Fibroblast of peridontal ligament (primary cell): ENCODE measurements around the gene TBC1D14.
"Not testable (repeated sequence)": the region's sequence is repeated elsewhere in the genome, so short reads cannot be mapped to it uniquely, and the experiment has no call there.

Experiments used
- DNase-seq: peaks from one replicate; pipeline ENCODE4 v3.0.0-alpha.2; 2010; ENCODE audit errors: extremely low read depth

TBC1D14 gene

GRCh38 chr4:6890971-6891370 is 18.7 kb upstream of the TBC1D14 start:
- not testable (repeated sequence) for DNase-seq

- peak; percentile 12 for DNase-seq
These were observed 18.0 kb upstream of the TBC1D14 start for GRCh38 chr4:6891436-6892170.

GRCh38 chr4:6892190-6892908 is 17.3 kb upstream of the TBC1D14 start:
- peak; percentile 56 for DNase-seq

DNA sequence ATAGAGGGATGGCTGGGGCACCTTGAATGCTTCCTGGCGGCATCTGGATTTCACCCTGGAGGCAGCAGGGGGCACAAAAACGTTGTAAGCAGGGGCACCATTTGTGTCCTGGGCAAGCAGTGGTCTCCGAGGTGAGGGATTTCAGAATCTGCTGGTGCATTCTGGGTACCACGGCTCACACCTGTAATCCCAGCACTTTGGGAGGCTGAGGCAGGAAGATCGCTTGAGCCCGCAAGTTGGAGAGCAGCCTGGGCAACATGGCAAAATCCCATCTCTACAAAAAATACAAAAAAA is 16.8 kb upstream of the TBC1D14 start:
- DNase-seq, result no peak

- peak; percentile 75 for DNase-seq
These were observed 16.1 kb upstream of the TBC1D14 start for GRCh38 chr4:6893449-6894085.

GRCh38 chr4:6894086-6894478 is 15.5 kb upstream of the TBC1D14 start:
- no peak for DNase-seq

- no peak for DNase-seq
These were observed 14.8 kb upstream of the TBC1D14 start for GRCh38 chr4:6894528-6895498.

DNA sequence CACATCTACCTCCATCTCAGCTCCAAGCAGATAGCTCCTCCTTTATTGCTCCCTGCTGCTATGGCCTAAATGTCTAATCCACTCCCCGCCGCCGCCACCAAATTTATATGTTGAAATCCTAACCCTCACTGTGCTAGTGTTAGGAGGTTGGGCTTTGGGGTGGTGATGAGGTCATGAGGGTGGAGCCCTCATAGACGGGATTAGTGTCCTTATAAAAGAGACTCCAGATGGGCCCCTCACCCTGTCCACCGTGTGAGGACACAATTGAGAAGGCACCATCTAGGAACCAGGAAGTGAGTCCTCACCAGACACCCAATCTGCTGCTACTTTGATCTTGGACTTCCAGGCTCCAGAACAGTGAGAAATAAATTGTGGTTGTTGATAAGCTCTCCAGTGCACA is 13.6 kb upstream of the TBC1D14 start:
- DNase-seq, result no peak

DNA sequence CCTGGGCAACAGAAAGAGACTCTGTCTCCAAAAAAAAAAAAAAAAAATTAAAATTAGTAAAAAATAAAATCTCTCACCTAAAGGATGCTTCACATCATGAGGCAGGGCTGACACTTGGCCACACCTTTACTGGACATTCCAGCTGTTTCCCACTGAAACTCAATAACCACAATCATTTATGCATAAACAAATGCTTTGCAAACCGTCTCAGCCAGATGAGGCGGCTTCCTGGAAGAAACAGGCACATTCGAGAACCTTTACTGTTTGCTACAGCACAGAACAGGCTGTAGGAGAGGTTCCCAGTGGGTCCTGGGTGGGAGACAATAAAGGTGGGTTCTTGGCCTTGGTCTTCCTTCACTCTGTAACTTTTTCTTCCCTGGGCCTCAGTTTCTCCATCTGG is 10.9 kb upstream of the TBC1D14 start:
- no peak for DNase-seq

GRCh38 chr4:6900181-6900812 is 9.3 kb upstream of the TBC1D14 start:
- no peak for DNase-seq

DNA sequence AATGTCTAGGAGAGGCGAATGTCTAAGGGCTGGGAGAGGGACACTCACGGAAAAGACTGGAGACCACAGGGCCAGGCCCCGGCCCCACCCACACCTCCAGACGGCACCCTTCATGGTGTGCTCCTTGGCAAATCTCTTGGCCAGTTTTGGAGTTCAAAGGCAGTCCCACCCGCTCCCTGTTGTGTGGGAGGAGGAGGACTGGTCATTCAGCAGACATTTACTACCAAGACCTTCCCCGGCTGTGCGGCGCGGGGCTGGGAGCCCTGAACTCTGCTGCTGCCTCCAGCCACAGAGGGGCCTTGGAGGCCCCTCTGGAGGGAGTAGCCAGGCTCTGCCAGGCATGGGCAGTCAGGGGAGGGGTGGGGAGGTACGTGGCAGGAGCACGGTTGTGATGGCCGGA is 8.7 kb upstream of the TBC1D14 start:
- DNase-seq, result no peak

- DNase-seq, result no peak
These were observed 7.8 kb upstream of the TBC1D14 start for GRCh38 chr4:6901669-6902317.

- no peak for DNase-seq
These were observed 7.1 kb upstream of the TBC1D14 start for GRCh38 chr4:6902318-6903042.

GRCh38 chr4:6905516-6906445 is 3.8 kb upstream of the TBC1D14 start:
- no peak for DNase-seq

DNA sequence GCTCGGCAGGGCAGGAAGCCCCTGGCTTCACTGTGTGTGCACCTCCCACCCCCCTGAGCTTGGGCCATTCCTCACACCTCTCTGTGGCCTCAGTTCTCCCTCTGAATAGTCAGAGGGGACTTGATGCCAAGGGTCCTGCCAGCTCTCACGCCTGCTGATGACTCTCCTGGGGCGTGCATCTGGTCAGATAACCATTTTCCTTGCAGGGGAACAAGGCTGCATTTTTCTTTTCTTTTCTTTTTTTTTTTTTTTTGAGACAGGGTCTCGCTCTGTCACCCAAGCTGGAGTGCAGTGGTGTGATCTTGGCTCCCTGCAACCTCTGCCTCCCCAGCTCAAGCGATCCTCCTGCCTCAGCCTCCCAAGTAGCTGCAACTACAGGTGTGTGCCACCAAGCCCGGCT is 3.1 kb upstream of the TBC1D14 start:
- not testable (repeated sequence) for DNase-seq

DNA sequence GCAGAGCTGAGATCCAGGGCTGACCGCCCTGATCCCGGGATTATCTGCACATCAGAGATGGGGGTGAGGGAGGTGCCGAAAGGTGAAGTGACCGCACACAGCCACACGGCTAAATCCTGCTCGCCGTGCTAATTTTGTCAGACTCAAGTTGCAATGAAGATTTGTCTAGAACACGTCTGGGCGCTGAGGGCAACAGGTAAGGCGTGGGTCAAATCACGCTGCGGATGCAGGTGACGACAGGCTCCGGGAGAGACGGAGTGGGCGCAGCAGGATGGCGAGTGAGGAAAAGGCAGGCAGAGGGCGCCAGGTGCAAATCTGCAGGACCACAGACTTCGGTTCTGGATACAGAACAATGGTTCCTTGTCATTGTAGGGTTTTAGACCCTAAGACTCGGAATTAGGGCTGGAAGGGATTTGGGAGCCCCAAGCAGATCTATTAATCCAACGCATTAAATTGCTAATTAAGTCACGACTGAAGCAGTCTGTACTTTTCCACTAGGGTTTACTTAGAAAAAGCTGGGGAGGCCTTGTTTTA is 1.9 kb upstream of the TBC1D14 start:
- DNase-seq, result no peak

GRCh38 chr4:6908432-6909112 is 1.1 kb upstream of the TBC1D14 start:
- DNase-seq, result peak; percentile 59

GRCh38 chr4:6909970-6910339 is 329 bp downstream of the TBC1D14 start:
- no peak for DNase-seq
